GM23338 (cell line): ENCODE data around the gene GPC2.

Source experiments
- EZH2 ChIP-seq: fragments of 200-600 bp; sonication (generic); IDR thresholded peaks from one replicate; pipeline ENCODE4 v1.8.0; 2017; ENCODE audit warnings: antibody characterized with exemption, mild to moderate bottlenecking, low read depth; ENCODE audit not compliant: unreplicated experiment
- POLR2AphosphoS5 ChIP-seq: IDR thresholded peaks from 2 replicates; pipeline ENCODE4 v1.6.1; 2016; ENCODE audit warnings: antibody characterized with exemption, low read depth
- TF ChIP-seq, protein P1 (sequence below), 2 experiments: fragments of 200-600 bp in 1 of 2; sonication (generic) in 1 of 2; conservative IDR thresholded peaks; 2 replicates each; pipeline versions ENCODE4 v1.5.1 to v1.6.1; 2016 to 2017; ENCODE audit warnings: antibody characterized with exemption in 2 of 2, low read depth in 2 of 2, mild to moderate bottlenecking in 2 of 2, moderate library complexity in 1 of 2
- TF ChIP-seq, protein P2 (sequence below): IDR thresholded peaks from one replicate; pipeline ENCODE4 v1.6.1; 2018; ENCODE audit warnings: antibody characterized with exemption; ENCODE audit not compliant: unreplicated experiment
- TF ChIP-seq, protein P3 (sequence below): IDR thresholded peaks from 2 replicates; pipeline ENCODE4 v1.6.1; 2016; ENCODE audit warnings: antibody characterized with exemption

DNA sequence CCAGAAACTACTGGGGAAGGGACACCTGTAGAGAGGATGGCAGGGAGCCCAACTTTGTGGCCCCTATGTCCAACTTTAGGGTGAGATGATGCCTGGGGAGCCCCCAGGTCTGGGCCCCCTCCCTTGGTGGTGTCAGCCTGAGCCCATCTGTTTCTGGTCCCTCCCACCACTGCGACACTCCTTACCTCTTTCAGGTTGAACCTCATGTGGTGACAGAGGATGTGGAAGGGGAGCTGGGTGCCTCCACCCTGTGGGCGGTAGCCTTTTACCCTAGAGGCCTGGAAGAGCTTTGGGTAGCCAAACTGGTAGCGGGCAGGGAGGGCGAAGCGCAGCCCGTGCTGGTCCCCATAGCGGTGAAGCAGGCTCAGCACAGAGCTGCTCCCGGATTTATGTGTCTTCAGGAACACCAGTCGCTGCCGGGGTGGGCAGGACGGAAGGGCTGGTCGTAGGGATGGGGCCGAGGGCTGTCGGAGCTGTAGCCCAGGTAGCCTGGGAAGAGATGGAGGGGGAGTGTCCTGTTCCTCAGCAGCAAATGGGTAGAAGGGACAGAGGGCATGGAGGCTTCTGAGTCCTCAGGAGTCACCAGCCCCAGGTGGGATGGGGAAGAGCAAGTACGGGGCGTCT lies 10.8 kb downstream of the GPC2 start:
- TF ChIP-seq, protein P1, sequence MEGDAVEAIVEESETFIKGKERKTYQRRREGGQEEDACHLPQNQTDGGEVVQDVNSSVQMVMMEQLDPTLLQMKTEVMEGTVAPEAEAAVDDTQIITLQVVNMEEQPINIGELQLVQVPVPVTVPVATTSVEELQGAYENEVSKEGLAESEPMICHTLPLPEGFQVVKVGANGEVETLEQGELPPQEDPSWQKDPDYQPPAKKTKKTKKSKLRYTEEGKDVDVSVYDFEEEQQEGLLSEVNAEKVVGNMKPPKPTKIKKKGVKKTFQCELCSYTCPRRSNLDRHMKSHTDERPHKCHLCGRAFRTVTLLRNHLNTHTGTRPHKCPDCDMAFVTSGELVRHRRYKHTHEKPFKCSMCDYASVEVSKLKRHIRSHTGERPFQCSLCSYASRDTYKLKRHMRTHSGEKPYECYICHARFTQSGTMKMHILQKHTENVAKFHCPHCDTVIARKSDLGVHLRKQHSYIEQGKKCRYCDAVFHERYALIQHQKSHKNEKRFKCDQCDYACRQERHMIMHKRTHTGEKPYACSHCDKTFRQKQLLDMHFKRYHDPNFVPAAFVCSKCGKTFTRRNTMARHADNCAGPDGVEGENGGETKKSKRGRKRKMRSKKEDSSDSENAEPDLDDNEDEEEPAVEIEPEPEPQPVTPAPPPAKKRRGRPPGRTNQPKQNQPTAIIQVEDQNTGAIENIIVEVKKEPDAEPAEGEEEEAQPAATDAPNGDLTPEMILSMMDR (conservative IDR thresholded peaks at IDR 0.05; ENCODE audit: low read depth in 2 of 2) = no peak
- TF ChIP-seq, protein P2, sequence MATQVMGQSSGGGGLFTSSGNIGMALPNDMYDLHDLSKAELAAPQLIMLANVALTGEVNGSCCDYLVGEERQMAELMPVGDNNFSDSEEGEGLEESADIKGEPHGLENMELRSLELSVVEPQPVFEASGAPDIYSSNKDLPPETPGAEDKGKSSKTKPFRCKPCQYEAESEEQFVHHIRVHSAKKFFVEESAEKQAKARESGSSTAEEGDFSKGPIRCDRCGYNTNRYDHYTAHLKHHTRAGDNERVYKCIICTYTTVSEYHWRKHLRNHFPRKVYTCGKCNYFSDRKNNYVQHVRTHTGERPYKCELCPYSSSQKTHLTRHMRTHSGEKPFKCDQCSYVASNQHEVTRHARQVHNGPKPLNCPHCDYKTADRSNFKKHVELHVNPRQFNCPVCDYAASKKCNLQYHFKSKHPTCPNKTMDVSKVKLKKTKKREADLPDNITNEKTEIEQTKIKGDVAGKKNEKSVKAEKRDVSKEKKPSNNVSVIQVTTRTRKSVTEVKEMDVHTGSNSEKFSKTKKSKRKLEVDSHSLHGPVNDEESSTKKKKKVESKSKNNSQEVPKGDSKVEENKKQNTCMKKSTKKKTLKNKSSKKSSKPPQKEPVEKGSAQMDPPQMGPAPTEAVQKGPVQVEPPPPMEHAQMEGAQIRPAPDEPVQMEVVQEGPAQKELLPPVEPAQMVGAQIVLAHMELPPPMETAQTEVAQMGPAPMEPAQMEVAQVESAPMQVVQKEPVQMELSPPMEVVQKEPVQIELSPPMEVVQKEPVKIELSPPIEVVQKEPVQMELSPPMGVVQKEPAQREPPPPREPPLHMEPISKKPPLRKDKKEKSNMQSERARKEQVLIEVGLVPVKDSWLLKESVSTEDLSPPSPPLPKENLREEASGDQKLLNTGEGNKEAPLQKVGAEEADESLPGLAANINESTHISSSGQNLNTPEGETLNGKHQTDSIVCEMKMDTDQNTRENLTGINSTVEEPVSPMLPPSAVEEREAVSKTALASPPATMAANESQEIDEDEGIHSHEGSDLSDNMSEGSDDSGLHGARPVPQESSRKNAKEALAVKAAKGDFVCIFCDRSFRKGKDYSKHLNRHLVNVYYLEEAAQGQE = no peak
- TF ChIP-seq POLR2AphosphoS5 (no peak), EZH2 (no peak)
- TF ChIP-seq, protein P3, sequence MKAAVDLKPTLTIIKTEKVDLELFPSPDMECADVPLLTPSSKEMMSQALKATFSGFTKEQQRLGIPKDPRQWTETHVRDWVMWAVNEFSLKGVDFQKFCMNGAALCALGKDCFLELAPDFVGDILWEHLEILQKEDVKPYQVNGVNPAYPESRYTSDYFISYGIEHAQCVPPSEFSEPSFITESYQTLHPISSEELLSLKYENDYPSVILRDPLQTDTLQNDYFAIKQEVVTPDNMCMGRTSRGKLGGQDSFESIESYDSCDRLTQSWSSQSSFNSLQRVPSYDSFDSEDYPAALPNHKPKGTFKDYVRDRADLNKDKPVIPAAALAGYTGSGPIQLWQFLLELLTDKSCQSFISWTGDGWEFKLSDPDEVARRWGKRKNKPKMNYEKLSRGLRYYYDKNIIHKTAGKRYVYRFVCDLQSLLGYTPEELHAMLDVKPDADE = no peak
